IMR-90 (cell line): ENCODE results near the gene DGKB. TPM values are rescaled to one million over a fixed set of nuclear protein-coding genes. Genes with fewer than 3 reads are reported as not detected.

Experiments
- ATAC-seq: fragments of 200-7000 bp; cut with Tn5 transposase; 2 replicates; pipeline ENCODE4 v1.9.1; 2020; ENCODE audit warnings: low read depth, mild to moderate bottlenecking, moderate library complexity
- BruUV-seq: library from RNA; stranded (reverse); fragments of 400-500 nt; replicated peaks from 2 replicates; lab custom pipeline; 2021; lab: Mats Ljungman, UMichigan
- CTCF ChIA-PET: fragments of 300-600 bp; formaldehyde crosslinking; extraction: SDS; loops from one replicate; lab custom pipeline; 2021; ENCODE audit warnings: antibody characterized with exemption; lab: Yijun Ruan, JAX
- POLR2A ChIA-PET: fragments of 300-600 bp; sonication (Branson Sonifier 250); formaldehyde crosslinking; loops from one replicate; lab custom pipeline; 2022; ENCODE audit warnings: antibody characterized with exemption; ENCODE audit not compliant: unreplicated experiment; lab: Charles Lee
- DNase-seq: peaks from one replicate; pipeline ENCODE4 v3.0.0; 2013
- H2AFZ ChIP-seq: replicated peaks from 2 replicates; pipeline ENCODE3; 2013; ENCODE audit warnings: low read length, mild to moderate bottlenecking; ENCODE audit not compliant: poor library complexity
- H2AK5ac ChIP-seq: 2 replicates; pipeline ENCODE4 v1.6.1; 2013; ENCODE audit warnings: low read depth, low read length, inconsistent platforms
- H2AK9ac ChIP-seq: replicated peaks from 2 replicates; pipeline ENCODE3; 2013; ENCODE audit warnings: mild to moderate bottlenecking, low read depth, low read length, moderate library complexity; ENCODE audit not compliant: poor library complexity
- H2BK120ac ChIP-seq: 2 replicates; pipeline ENCODE4 v1.6.1; 2013; ENCODE audit warnings: low read depth, low read length, inconsistent platforms
- H2BK15ac ChIP-seq: 3 replicates; pipeline ENCODE4 v1.6.1; 2013; ENCODE audit warnings: low read depth, low read length, inconsistent platforms
- H2BK20ac ChIP-seq: 2 replicates; pipeline ENCODE4 v1.6.1; 2013; ENCODE audit warnings: low read depth, mild to moderate bottlenecking, inconsistent platforms, low read length, moderate library complexity
- H2BK5ac ChIP-seq: 2 replicates; pipeline ENCODE4 v1.6.1; 2013; ENCODE audit warnings: mild to moderate bottlenecking, low read depth, low read length, inconsistent platforms; ENCODE audit not compliant: poor library complexity, severe bottlenecking
- H3K14ac ChIP-seq: replicated peaks from 2 replicates; pipeline ENCODE4 v1.6.1; 2013; ENCODE audit warnings: low read depth, low read length, inconsistent platforms
- H3K18ac ChIP-seq: 2 replicates; pipeline ENCODE4 v1.6.1; 2013; ENCODE audit warnings: low read depth, low read length, control low read depth
- H3K23ac ChIP-seq: 2 replicates; pipeline ENCODE4 v1.6.1; 2013; ENCODE audit warnings: low read depth, low read length, inconsistent platforms
- H3K27ac ChIP-seq: 2 replicates; pipeline ENCODE4 v1.5.1; 2013; ENCODE audit warnings: mild to moderate bottlenecking, control low read depth, low read length; ENCODE audit not compliant: insufficient read depth
- H3K27me3 ChIP-seq: 2 replicates; pipeline ENCODE4 v1.6.1; 2013; ENCODE audit warnings: low read length; ENCODE audit not compliant: control insufficient read depth, insufficient read depth
- H3K36me3 ChIP-seq: 2 replicates; pipeline ENCODE4 v1.6.1; 2013; ENCODE audit warnings: low read length, mixed read lengths; ENCODE audit not compliant: control insufficient read depth, insufficient read depth
- H3K4ac ChIP-seq: 2 replicates; pipeline ENCODE4 v1.6.1; 2013; ENCODE audit warnings: low read depth, low read length, inconsistent platforms
- H3K4me1 ChIP-seq: 2 replicates; pipeline ENCODE4 v1.6.1; 2013; ENCODE audit warnings: low read length, mixed read lengths; ENCODE audit not compliant: control insufficient read depth, insufficient read depth
- H3K4me2 ChIP-seq: 2 replicates; pipeline ENCODE4 v1.6.1; 2013; ENCODE audit warnings: low read depth, mild to moderate bottlenecking, control low read depth, low read length, moderate library complexity
- H3K4me3 ChIP-seq: 2 replicates; pipeline ENCODE4 v1.5.1; 2013; ENCODE audit warnings: low read depth, mild to moderate bottlenecking, control low read depth, low read length, moderate library complexity; ENCODE audit not compliant: insufficient read depth
- H3K56ac ChIP-seq: 2 replicates; pipeline ENCODE4 v1.6.1; 2013; ENCODE audit warnings: low read length, inconsistent platforms; ENCODE audit not compliant: insufficient read depth; ENCODE audit errors: extremely low read depth
- H3K79me1 ChIP-seq, 2 experiments: 2 replicates each; pipeline ENCODE4 v1.6.1; 2013; ENCODE audit warnings: low read length in 2 of 2, inconsistent platforms in 1 of 2, low read depth in 1 of 2
- H3K9ac ChIP-seq: 2 replicates; pipeline ENCODE4 v1.6.1; 2013; ENCODE audit warnings: low read depth, low read length, control low read depth
- H3K9me1 ChIP-seq: 2 replicates; pipeline ENCODE4 v1.6.1; 2013; ENCODE audit warnings: low read length, inconsistent platforms; ENCODE audit not compliant: insufficient read depth
- H3K9me3 ChIP-seq: 2 replicates; pipeline ENCODE4 v1.6.1; 2013; ENCODE audit warnings: low read length; ENCODE audit not compliant: control insufficient read depth, insufficient read depth
- H4K20me1 ChIP-seq: 2 replicates; pipeline ENCODE4 v1.6.1; 2013; ENCODE audit warnings: low read length, inconsistent platforms; ENCODE audit not compliant: insufficient read depth
- H4K5ac ChIP-seq: 2 replicates; pipeline ENCODE4 v1.6.1; 2013; ENCODE audit warnings: mild to moderate bottlenecking, low read depth, low read length, control low read depth
- H4K8ac ChIP-seq, 2 experiments: 2 replicates each; pipeline ENCODE4 v1.6.1; 2013; ENCODE audit warnings: low read depth in 2 of 2, low read length in 2 of 2, control low read depth in 1 of 2, inconsistent platforms in 1 of 2
- H4K91ac ChIP-seq: 2 replicates; pipeline ENCODE4 v1.6.1; 2013; ENCODE audit warnings: low read depth, low read length, inconsistent platforms; ENCODE audit not compliant: insufficient read depth
- CTCF ChIP-seq: conservative IDR thresholded peaks from 2 replicates; pipeline ENCODE4 v1.5.1; 2012; ENCODE audit warnings: mild to moderate bottlenecking, low read depth, low read length, improper control_type of control experiment
- MAZ ChIP-seq: IDR thresholded peaks from 2 replicates; pipeline ENCODE4 v1.6.1; 2012; ENCODE audit warnings: low read depth, mild to moderate bottlenecking, low read length, improper control_type of control experiment, moderate library complexity, borderline replicate concordance
- RFX5 ChIP-seq: IDR thresholded peaks from 2 replicates; pipeline ENCODE4 v1.8.0; 2012; ENCODE audit warnings: low read depth, mild to moderate bottlenecking, low read length, moderate library complexity
- USF2 ChIP-seq: fragments of 150-350 bp; IDR thresholded peaks from 2 replicates; pipeline ENCODE4 v1.6.1; 2017; ENCODE audit warnings: mild to moderate bottlenecking, antibody characterized with exemption, low read length, low read depth
- WGBS, 2 experiments: methylation state at CpG; one replicate each; pipeline versions ENCODE4 v1.1.5 to v1.1.7; 2013; ENCODE audit warnings: missing lambda C conversion rate in 2 of 2; ENCODE audit not compliant: insufficient read length in 1 of 2; ENCODE audit errors: extremely low coverage in 2 of 2; 5-methylcytosine and 5-hydroxymethylcytosine counted together
- dilution Hi-C: fragments of 300-500 bp; cut with HindIII; formaldehyde crosslinking; loops from one replicate; pipeline ENCODE4 v1.14.3; 2018; ENCODE audit warnings: low sequenced_read_pairs; ENCODE audit not compliant: unreplicated experiment
- in situ Hi-C: fragments of 300-500 bp; cut with MboI; formaldehyde crosslinking; loops from 3 replicates; pipeline ENCODE4 v1.14.3; 2019; ENCODE audit warnings: low sequenced_read_pairs, inconsistent platforms, mixed read lengths
- intact Hi-C: fragments of 100-400 bp; cut with micrococcal nuclease; formaldehyde crosslinking; loops from 2 replicates; pipeline ENCODE4 v1.10.0; 2022
- polyA plus RNA-seq, 3 experiments: library from polyadenylated mRNA; depleted of rRNA; stranded (reverse); fragments of >200 nt; gene quantifications; 2 replicates each; pipeline ENCODE4 v1.2.3, GENCODE V29; 2012; ENCODE audit warnings: low replicate concordance in 1 of 3
- total RNA-seq: library from RNA; depleted of rRNA; stranded (reverse); fragments of >200 nt; gene quantifications from 2 replicates; pipeline ENCODE4 v1.2.3, GENCODE V29; 2012

DGKB gene
- total and polyA plus RNA-seq, 2 of the 4 experiments (the other 2 are of a cell fraction): not detected

GRCh38 chr7:14336256-14336655 is 566.3 kb downstream of the DGKB start:
- intact Hi-C loops (loop anchor here (10.0 kb wide), 1 partner anchor 591 kb away; no protein-coding TSS in a partner anchor), in situ Hi-C loops (no loop called here), dilution Hi-C loops (no loop called here)
- Histone ChIP-seq H4K91ac (no peak overlapping the region), H3K9me3 (no peaks in the 10 kb centered on the region), H3K14ac (no peak overlapping the region), H3K18ac (no peak overlapping the region), H3K4me1 (no peaks in the 10 kb centered on the region), H3K4ac (no peak overlapping the region), H2BK20ac (no peak overlapping the region), H3K56ac (no peak overlapping the region), H3K27me3 (no peaks in the 10 kb centered on the region), H3K23ac (no peak overlapping the region), H2AK5ac (no peak overlapping the region), H2BK5ac (no peak overlapping the region), H3K9me1 (0 out of 2 replicates have a peak, but pooled peaks cover 3% of the 10 kb centered on the region), H3K9ac (no peak overlapping the region), H2BK15ac (no peak overlapping the region), H3K4me3 (no peak overlapping the region), H4K5ac (no peak overlapping the region), H3K27ac (no peak overlapping the region), H4K20me1 (no peaks in the 10 kb centered on the region), H4K8ac (no peak overlapping the region), H3K79me1 (no peaks in the 10 kb centered on the region), H2AFZ (no peak overlapping the region), H2BK120ac (no peak overlapping the region), H3K36me3 (no peaks in the 10 kb centered on the region), H2AK9ac (no peak overlapping the region), H3K4me2 (no peak overlapping the region)
- ATAC-seq: no peak
- TF ChIP-seq RFX5 (no peak), MAZ (no peak), USF2 (no peak), CTCF (no peak)
- POLR2A ChIA-PET: no interaction called here
- CTCF ChIA-PET: no interaction called here
- peak; percentile 5 for DNase-seq
- no TSS peak for BruUV-seq
- 100% methylated on average over 1 of the region's 1 CpG; no CpG with 5 or more reads in 1 of the 2 experiments for WGBS, 2 experiments
